Lower lobe of right lung (tissue), 2 donors: ENCODE results near the gene SLC25A47. TPM values are rescaled to one million over a fixed set of nuclear protein-coding genes. Genes with fewer than 3 reads are reported as not detected.

Source experiments
- ATAC-seq, 2 donors: fragments of 200-7000 bp; cut with Tn5 transposase; one replicate each; pipeline ENCODE4 v1.9.1; 2020 to 2022; ENCODE audit warnings: mild to moderate bottlenecking in 2 of 2, moderate library complexity in 2 of 2
- DNase-seq: peaks from one replicate; pipeline ENCODE4 v3.0.0-alpha.2; 2020
- H3K27ac ChIP-seq: fragments of 200-600 bp; one replicate; pipeline ENCODE4 v1.8.0; 2022
- H3K27me3 ChIP-seq: fragments of 200-600 bp; one replicate; pipeline ENCODE4 v1.8.0; 2022; ENCODE audit warnings: low read depth
- H3K36me3 ChIP-seq: fragments of 200-600 bp; one replicate; pipeline ENCODE4 v1.8.0; 2022; ENCODE audit warnings: mild to moderate bottlenecking
- H3K4me1 ChIP-seq: fragments of 200-600 bp; one replicate; pipeline ENCODE4 v1.8.0; 2022
- H3K4me3 ChIP-seq: fragments of 200-600 bp; one replicate; pipeline ENCODE4 v1.8.0; 2022; ENCODE audit warnings: mild to moderate bottlenecking
- H3K9me3 ChIP-seq: fragments of 200-600 bp; one replicate; pipeline ENCODE4 v1.8.0; 2022
- intact Hi-C: fragments of 100-400 bp; cut with DNase I; formaldehyde crosslinking; loops from one replicate; pipeline ENCODE4 v1.11.0; 2022
- total RNA-seq: library from RNA; stranded (reverse); fragmentation: NEBNext Ultra II Directional; extraction: Animal tissue kit (Norgen Biotek cat#: 25700); gene quantifications from one replicate; pipeline ENCODE4 v1.2.1, GENCODE V29; 2021
- TF ChIP-seq, protein P1 (sequence below): fragments of 200-600 bp; IDR thresholded peaks from one replicate; pipeline ENCODE4 v1.8.0; 2022; ENCODE audit warnings: antibody characterized with exemption, mild to moderate bottlenecking
- donor health status: DM: no; HTN: yes; CAD: no; lungs with severe emphysema.

The SLC25A47 gene
- total RNA-seq, 1 donor from 2014 or later = not detected

- DNase-seq (peak; percentile 83), ATAC-seq (peak; percentile 29 to 57)
- Histone ChIP-seq H3K27ac (peak overlapping the region; percentile 95), H3K4me1 (peaks cover 48% of the 10 kb centered on the region), H3K4me3 (peak overlapping the region; percentile 94), H3K9me3 (no peaks in the 10 kb centered on the region), H3K27me3 (no peaks in the 10 kb centered on the region), H3K36me3 (no peaks in the 10 kb centered on the region)
- TF ChIP-seq, protein P1, sequence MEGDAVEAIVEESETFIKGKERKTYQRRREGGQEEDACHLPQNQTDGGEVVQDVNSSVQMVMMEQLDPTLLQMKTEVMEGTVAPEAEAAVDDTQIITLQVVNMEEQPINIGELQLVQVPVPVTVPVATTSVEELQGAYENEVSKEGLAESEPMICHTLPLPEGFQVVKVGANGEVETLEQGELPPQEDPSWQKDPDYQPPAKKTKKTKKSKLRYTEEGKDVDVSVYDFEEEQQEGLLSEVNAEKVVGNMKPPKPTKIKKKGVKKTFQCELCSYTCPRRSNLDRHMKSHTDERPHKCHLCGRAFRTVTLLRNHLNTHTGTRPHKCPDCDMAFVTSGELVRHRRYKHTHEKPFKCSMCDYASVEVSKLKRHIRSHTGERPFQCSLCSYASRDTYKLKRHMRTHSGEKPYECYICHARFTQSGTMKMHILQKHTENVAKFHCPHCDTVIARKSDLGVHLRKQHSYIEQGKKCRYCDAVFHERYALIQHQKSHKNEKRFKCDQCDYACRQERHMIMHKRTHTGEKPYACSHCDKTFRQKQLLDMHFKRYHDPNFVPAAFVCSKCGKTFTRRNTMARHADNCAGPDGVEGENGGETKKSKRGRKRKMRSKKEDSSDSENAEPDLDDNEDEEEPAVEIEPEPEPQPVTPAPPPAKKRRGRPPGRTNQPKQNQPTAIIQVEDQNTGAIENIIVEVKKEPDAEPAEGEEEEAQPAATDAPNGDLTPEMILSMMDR = no peak
- intact Hi-C loops = no loop called here
Measured at GRCh38 chr14:100304825-100305323, 18.3 kb upstream of the SLC25A47 start.

DNA sequence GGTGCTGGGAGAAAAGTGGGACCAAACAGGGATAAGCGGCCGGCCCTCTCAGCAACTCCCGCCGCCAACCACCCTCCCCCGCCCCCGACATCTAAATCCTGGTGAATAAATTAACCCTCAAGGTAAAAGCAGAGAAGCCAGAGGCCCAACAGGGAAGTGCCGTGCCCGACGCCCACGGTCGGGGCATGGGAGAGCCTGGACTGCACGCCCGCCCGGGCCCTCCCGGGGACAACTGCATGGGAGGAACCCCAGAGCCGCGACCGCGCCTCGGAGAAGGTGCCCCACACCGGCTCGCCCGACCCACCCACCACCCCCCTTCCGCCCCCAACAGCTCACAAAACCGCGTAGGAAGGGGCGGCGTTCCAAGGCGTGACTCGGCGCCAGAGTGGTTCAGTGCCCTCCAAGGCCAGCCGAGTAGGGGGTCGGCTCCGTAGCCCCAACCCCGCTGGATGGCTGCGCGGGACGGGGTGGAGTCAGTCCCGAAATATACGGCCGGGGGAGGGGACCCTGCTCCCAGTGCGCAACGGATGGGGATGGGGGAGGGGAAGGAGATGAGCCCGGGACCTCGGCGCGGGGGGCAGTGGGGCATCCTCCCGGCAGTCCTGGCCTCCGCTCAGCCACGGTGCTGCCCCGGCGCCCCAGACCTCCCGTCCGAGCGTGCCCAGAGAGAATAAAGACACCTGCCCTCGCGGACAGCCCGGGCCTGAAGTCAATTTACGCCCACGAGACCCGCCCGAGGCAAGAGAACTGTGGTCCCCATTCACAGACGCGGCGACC lies 17.6 kb upstream of the SLC25A47 start:
- peak overlapping the region; percentile 95 for H3K27ac ChIP-seq
- DNase-seq (peak; percentile 75), ATAC-seq (peak; percentile 16 to 37)
- no peaks in the 10 kb centered on the region for H3K9me3 ChIP-seq
- H3K4me1 ChIP-seq = peaks cover 52% of the 10 kb centered on the region
- intact Hi-C loops = no loop called here
- no peaks in the 10 kb centered on the region for H3K27me3 ChIP-seq
- H3K36me3 ChIP-seq = no peaks in the 10 kb centered on the region
- peak overlapping the region; percentile 94 for H3K4me3 ChIP-seq
- TF ChIP-seq, protein P1 = no peak

- H3K9me3 ChIP-seq = no peaks in the 10 kb centered on the region
- ATAC-seq (peak; percentile 95), DNase-seq (peak; percentile 93)
- TF ChIP-seq, protein P1 = no peak
- peaks cover 54% of the 10 kb centered on the region for H3K4me1 ChIP-seq
- no peaks in the 10 kb centered on the region for H3K36me3 ChIP-seq
- peak within 1 kb of the TSS; percentile 94 for H3K4me3 ChIP-seq
- peak within 1 kb of the TSS; percentile 95 for H3K27ac ChIP-seq
- H3K27me3 ChIP-seq = no peaks in the 10 kb centered on the region
- intact Hi-C loops = no loop called here
Measured at GRCh38 chr14:100306101-100306997, 16.8 kb upstream of the SLC25A47 start, which contains the start of gene SLC25A29. Gene SLC25A29 (minus strand): TSS chr14:100306444. CDS start chr14:100306232, 212 bp downstream.

DNA sequence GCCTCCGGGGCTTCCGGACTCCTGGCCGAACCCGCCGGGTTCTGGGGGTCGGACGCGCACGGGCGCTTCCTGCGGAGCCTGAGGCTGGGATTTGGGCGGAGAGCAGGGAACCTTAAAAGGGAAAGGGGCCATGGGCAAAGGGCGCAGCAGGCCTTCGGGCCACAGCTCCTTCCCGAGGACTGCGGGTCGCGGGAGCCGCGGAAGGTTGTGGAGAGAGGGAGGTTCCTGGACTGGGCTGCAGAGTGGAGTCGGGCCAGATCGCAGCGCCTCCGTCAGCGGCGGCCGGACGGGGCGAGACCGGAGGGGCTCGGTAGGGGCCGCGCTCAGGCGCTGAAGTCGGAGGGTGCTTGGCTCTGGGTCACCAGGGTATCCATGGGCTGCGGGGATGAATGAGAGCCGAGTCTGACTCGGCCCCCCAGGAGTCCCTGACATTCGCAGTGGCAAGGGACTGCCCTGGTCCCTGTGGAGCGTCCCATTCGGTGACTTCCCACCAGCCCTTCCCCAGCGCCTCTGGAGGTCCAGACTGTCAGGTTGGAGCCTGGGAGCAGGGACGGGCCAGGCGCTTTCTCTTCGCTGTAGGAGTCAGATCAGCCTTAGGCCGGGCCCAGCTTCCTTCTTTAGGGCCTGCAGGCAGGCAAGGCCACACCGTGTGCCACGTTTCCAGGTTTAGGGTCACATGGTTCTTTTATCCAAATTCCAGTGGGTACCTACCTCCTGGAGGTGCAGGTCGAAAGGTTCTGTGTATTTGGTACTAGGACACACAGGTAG lies 16.0 kb upstream of the SLC25A47 start:
- Histone ChIP-seq H3K4me3 (peak overlapping the region; percentile 94), H3K27ac (peak overlapping the region; percentile 95), H3K27me3 (no peaks in the 10 kb centered on the region), H3K9me3 (no peaks in the 10 kb centered on the region), H3K36me3 (no peaks in the 10 kb centered on the region), H3K4me1 (peaks cover 59% of the 10 kb centered on the region)
- peak; percentile 63 for DNase-seq
- TF ChIP-seq, protein P1 = no peak
- peak; percentile 20 to 23 for ATAC-seq
- intact Hi-C loops = no loop called here
